HepG2 (cell line): ENCODE data around the gene HEATR1. TPM values are rescaled to one million over a fixed set of nuclear protein-coding genes. Genes with fewer than 3 reads are reported as not detected.

ENCODE experiments used
- ATAC-seq: fragments of 200-7000 bp; cut with Tn5 transposase; 3 replicates; pipeline ENCODE4 v1.9.1; 2020; ENCODE audit warnings: mild to moderate bottlenecking, moderate library complexity
- BruUV-seq: library from RNA; stranded (reverse); fragments of 400-500 nt; replicated peaks from 2 replicates; lab custom pipeline; 2021; lab: Mats Ljungman, UMichigan
- CTCF ChIA-PET: fragments of 300-600 bp; formaldehyde crosslinking; extraction: SDS; loops from one replicate; lab custom pipeline; 2021; ENCODE audit warnings: low total read pairs, inconsistent platforms, low intra/inter-chr PET ratio; lab: Yijun Ruan, JAX
- POLR2A ChIA-PET: fragments of 350-600 bp; sonication (Branson Sonifier 250); formaldehyde crosslinking; loops from one replicate; lab custom pipeline; 2020; ENCODE audit warnings: antibody characterized with exemption, inconsistent platforms; lab: Yijun Ruan, JAX
- DNase-seq: peaks from one replicate; pipeline ENCODE4 v3.0.0-alpha.2; 2015; ENCODE audit warnings: low spot score
- FAIRE-seq: peaks from 3 replicates; lab custom pipeline; 2011; peaks lifted over from hg19 to GRCh38; lab: Jason Lieb, UNC
- H2AFZ ChIP-seq: one replicate; pipeline ENCODE4 v1.6.1; 2011; ENCODE audit warnings: low read length, inconsistent platforms
- H3K27ac ChIP-seq: fragments of 300-600 bp; 3 replicates; pipeline ENCODE4 v1.8.0; 2011; ENCODE audit warnings: mixed run types, mild to moderate bottlenecking, mixed read lengths, low read length, inconsistent platforms; ENCODE audit not compliant: insufficient read depth; ENCODE audit errors: extremely low read length
- H3K27me3 ChIP-seq, 2 experiments: fragments of 200-600 bp in 1 of 2; 2 replicates in 1 of 2; 3 replicates in 1 of 2; pipeline versions ENCODE4 v1.6.0 to v1.8.0; 2011; ENCODE audit warnings: low read length in 2 of 2, mild to moderate bottlenecking in 2 of 2, moderate library complexity in 2 of 2, inconsistent platforms in 1 of 2; ENCODE audit not compliant: insufficient read depth in 2 of 2, control insufficient read depth in 1 of 2
- H3K36me3 ChIP-seq, 2 experiments: fragments of 200-600 bp in 1 of 2; replicated peaks in 1 of 2; 2 replicates in 1 of 2; 3 replicates in 1 of 2; pipeline versions ENCODE4 v1.5.1 to v1.8.0; 2011; ENCODE audit warnings: low read length in 2 of 2, inconsistent platforms in 1 of 2; ENCODE audit not compliant: insufficient read depth in 2 of 2, control insufficient read depth in 1 of 2
- H3K4me1 ChIP-seq: 2 replicates; pipeline ENCODE4 v1.5.1; 2012; ENCODE audit warnings: low read length, inconsistent platforms; ENCODE audit not compliant: insufficient read depth
- H3K4me2 ChIP-seq: 2 replicates; pipeline ENCODE4 v1.6.0; 2011; ENCODE audit warnings: low read depth, low read length, inconsistent platforms
- H3K4me3 ChIP-seq, 3 experiments: fragments of 200-600 bp in 1 of 3; sonication (generic), shearing (Covaris generic) in 1 of 3; replicated peaks in 1 of 3; 2 replicates each; pipeline ENCODE4 v1.5.1; 2011 to 2016; ENCODE audit warnings: low read length in 3 of 3, inconsistent platforms in 2 of 3, low read depth in 2 of 3, mild to moderate bottlenecking in 2 of 3, control low read depth in 1 of 3, mixed read lengths in 1 of 3; ENCODE audit not compliant: insufficient read depth in 1 of 3
- H3K79me2 ChIP-seq: one replicate; pipeline ENCODE4 v1.6.1; 2011; ENCODE audit warnings: low read length, inconsistent platforms; ENCODE audit not compliant: insufficient read depth
- H3K9ac ChIP-seq: 2 replicates; pipeline ENCODE4 v1.6.0; 2011; ENCODE audit warnings: mild to moderate bottlenecking, low read depth, low read length, inconsistent platforms; ENCODE audit not compliant: insufficient read depth
- H3K9me3 ChIP-seq: 2 replicates; pipeline ENCODE4 v1.5.1; 2012; ENCODE audit warnings: mild to moderate bottlenecking, low read length
- H4K20me1 ChIP-seq: 2 replicates; pipeline ENCODE4 v1.6.0; 2011; ENCODE audit warnings: inconsistent platforms, mild to moderate bottlenecking, low read length, moderate library complexity; ENCODE audit not compliant: insufficient read depth
- ARNT2 ChIP-seq: sonication (generic); formaldehyde crosslinking; IDR thresholded peaks from 2 replicates; pipeline ENCODE4 v1.8.0; 2022; ENCODE audit warnings: mild to moderate bottlenecking, low read depth, missing genetic modification reagents, moderate library complexity
- CBX2 ChIP-seq, 2 experiments: fragments of 200-600 bp in 1 of 2; sonication (generic); formaldehyde crosslinking in 1 of 2; IDR thresholded peaks; 2 replicates each; pipeline versions ENCODE4 v1.7.0 to v1.8.1; 2018 to 2022; ENCODE audit warnings: low read depth in 2 of 2, low read length in 1 of 2, mild to moderate bottlenecking in 1 of 2, missing genetic modification reagents in 1 of 2
- SKI ChIP-seq: fragments of 450-650 bp; IDR thresholded peaks from one replicate; pipeline ENCODE4 v1.6.1; 2018; ENCODE audit warnings: mild to moderate bottlenecking; ENCODE audit not compliant: partially characterized antibody
- TBX2 ChIP-seq: sonication (generic); formaldehyde crosslinking; IDR thresholded peaks from 2 replicates; pipeline ENCODE4 v1.5.0; 2020; ENCODE audit warnings: missing genetic modification reagents, mild to moderate bottlenecking, borderline replicate concordance
- XBP1 ChIP-seq: sonication (generic); formaldehyde crosslinking; IDR thresholded peaks from 2 replicates; pipeline ENCODE4 v1.5.0; 2020; ENCODE audit warnings: missing genetic modification reagents
- ZC3H13 ChIP-seq: sonication (generic); formaldehyde crosslinking; IDR thresholded peaks from 2 replicates; pipeline ENCODE4 v1.8.1; 2023; ENCODE audit warnings: mild to moderate bottlenecking, missing genetic modification reagents, moderate library complexity
- ZNF547 ChIP-seq: sonication (generic); formaldehyde crosslinking; IDR thresholded peaks from 2 replicates; pipeline ENCODE4 v1.5.1; 2020; ENCODE audit warnings: mild to moderate bottlenecking, missing genetic modification reagents
- ZNF562 ChIP-seq: sonication (generic); formaldehyde crosslinking; IDR thresholded peaks from 2 replicates; pipeline ENCODE4 v1.8.0; 2022; ENCODE audit warnings: missing genetic modification reagents, borderline replicate concordance
- ZNF597 ChIP-seq: sonication (generic); formaldehyde crosslinking; IDR thresholded peaks from 2 replicates; pipeline ENCODE4 v1.5.0; 2020; ENCODE audit warnings: missing genetic modification reagents
- ZNF792 ChIP-seq: IDR thresholded peaks from 2 replicates; pipeline ENCODE4 v1.6.1; 2016
- ZNF839 ChIP-seq: sonication (generic); formaldehyde crosslinking; IDR thresholded peaks from 2 replicates; pipeline ENCODE4 v1.4.0; 2020; ENCODE audit warnings: missing genetic modification reagents, mild to moderate bottlenecking, borderline replicate concordance
- ZXDC ChIP-seq: sonication (generic); formaldehyde crosslinking; IDR thresholded peaks from 2 replicates; pipeline ENCODE4 v1.5.0; 2020; ENCODE audit warnings: mild to moderate bottlenecking, missing genetic modification reagents
- WGBS: methylation state at CpG from one replicate; pipeline ENCODE4 v1.1.6; 2017; ENCODE audit warnings: low lambda C conversion rate; 5-methylcytosine and 5-hydroxymethylcytosine counted together
- in situ Hi-C: cut with HindIII; loops from 2 replicates; pipeline ENCODE4 v1.10.0; 2017; ENCODE audit warnings: low pct_unique_long_range_greater_than_20kb; ENCODE audit not compliant: extremely low pct_ligation_motif_present
- intact Hi-C: fragments of 100-400 bp; cut with micrococcal nuclease; formaldehyde crosslinking; loops from one replicate; pipeline ENCODE4 v1.10.0; 2022; ENCODE audit not compliant: unreplicated experiment
- polyA plus RNA-seq, 8 experiments: library from polyadenylated mRNA; depleted of rRNA in 3 of 8; stranded (reverse) in 7 of 8; unstranded in 1 of 8; fragments of >200 nt; fragmentation: Illumina TruSeq in 4 of 8; extraction: Trizol in 4 of 8; gene quantifications; 2 replicates each; pipeline versions ENCODE4 v1.2.1 to v1.2.3, GENCODE V29; 2011 to 2016; ENCODE audit warnings: low read depth in 4 of 8, missing spikeins in 1 of 8, mixed read lengths in 1 of 8; ENCODE audit not compliant: insufficient read depth in 1 of 8
- total RNA-seq, 5 experiments: library from RNA; depleted of rRNA; stranded (reverse); fragments of >200 nt; fragmentation: Illumina TruSeq; extraction: Trizol; gene quantifications; 2 replicates each; pipeline ENCODE4 v1.2.3, GENCODE V29; 2016; ENCODE audit warnings: low read depth in 1 of 5
- TF ChIP-seq, protein P1 (sequence below): IDR thresholded peaks from 2 replicates; pipeline ENCODE4 v1.6.1; 2016; ENCODE audit warnings: low read depth
- TF ChIP-seq, protein P2 (sequence below): sonication (generic); formaldehyde crosslinking; IDR thresholded peaks from 2 replicates; pipeline ENCODE4 v1.8.0; 2023; ENCODE audit warnings: mild to moderate bottlenecking, missing genetic modification reagents
- TF ChIP-seq, protein P3 (sequence below): sonication (generic); formaldehyde crosslinking; IDR thresholded peaks from 2 replicates; pipeline ENCODE4 v1.4.0; 2020; ENCODE audit warnings: missing genetic modification reagents

HEATR1 gene
- total and polyA plus RNA-seq, 2 of the 13 experiments (the other 11 are each of a cell fraction or from before 2014, with no cell fraction given) = 10.2 to 45.8 TPM

- CTCF ChIA-PET = no interaction called here
- ATAC-seq = peak; percentile 84
- WGBS = under 1% methylated on average over 13 of the region's 26 CpGs
- POLR2A ChIA-PET = interaction anchor here (0.6 to 2.4 kb wide), 7 partner anchors 8 to 1195 kb away, joined by 3 to 26 read pairs (median 7); partner anchors contain the start of gene ARID4B
- Histone ChIP-seq H3K4me1 (peaks cover 73% of the 10 kb centered on the region), H2AFZ (no peak overlapping the region), H4K20me1 (no peaks in the 10 kb centered on the region), H3K36me3 (peaks cover 4 to 16% of the 10 kb centered on the region in 2 experiments; a peak in 4 of 5 replicates), H3K27me3 (no peaks in the 10 kb centered on the region; a peak in 1 of 5 replicates), H3K4me2 (peak overlapping the region; percentile 88), H3K4me3 (peak overlapping the region; percentile 74 to 95 (median 80)), H3K79me2 (peaks cover 38% of the 10 kb centered on the region), H3K9me3 (no peaks in the 10 kb centered on the region), H3K9ac (peak overlapping the region; percentile 82), H3K27ac (peak overlapping the region; percentile 93)
- no peak for FAIRE-seq
- DNase-seq = peak; percentile 54
- intact Hi-C loops = loop anchor here (2.0 to 5.0 kb wide), 2 partner anchors 32 to 126 kb away; no protein-coding TSS in a partner anchor
- no TSS peak for BruUV-seq
- in situ Hi-C loops = no loop called here
- TF ChIP-seq ZNF839 (CRISPR knock-in tag) (no peak), ZNF597 (CRISPR knock-in tag) (no peak), SKI (peak; percentile 12), ZNF547 (0 out of 2 replicates have a peak, but pooled peaks have one; percentile 7), ZXDC (CRISPR knock-in tag) (no peak), CBX2 (IDR thresholded peaks at IDR 0.05; ENCODE audit: low read depth, low read length) (no peak), CBX2 (CRISPR knock-in tag; IDR thresholded peaks at IDR 0.05; ENCODE audit: low read depth) (no peak; the same call in 1 of the 2 replicates), XBP1 (CRISPR knock-in tag) (no peak), ZNF792 (CRISPR knock-in tag) (no peak), TBX2 (CRISPR knock-in tag) (no peak), ZC3H13 (CRISPR knock-in tag) (no peak; the same call in 1 of the 2 replicates), ZNF562 (CRISPR knock-in tag) (no peak), ARNT2 (CRISPR knock-in tag) (0 out of 2 replicates have a peak, but pooled peaks have one; percentile 5)
- TF ChIP-seq, protein P1, sequence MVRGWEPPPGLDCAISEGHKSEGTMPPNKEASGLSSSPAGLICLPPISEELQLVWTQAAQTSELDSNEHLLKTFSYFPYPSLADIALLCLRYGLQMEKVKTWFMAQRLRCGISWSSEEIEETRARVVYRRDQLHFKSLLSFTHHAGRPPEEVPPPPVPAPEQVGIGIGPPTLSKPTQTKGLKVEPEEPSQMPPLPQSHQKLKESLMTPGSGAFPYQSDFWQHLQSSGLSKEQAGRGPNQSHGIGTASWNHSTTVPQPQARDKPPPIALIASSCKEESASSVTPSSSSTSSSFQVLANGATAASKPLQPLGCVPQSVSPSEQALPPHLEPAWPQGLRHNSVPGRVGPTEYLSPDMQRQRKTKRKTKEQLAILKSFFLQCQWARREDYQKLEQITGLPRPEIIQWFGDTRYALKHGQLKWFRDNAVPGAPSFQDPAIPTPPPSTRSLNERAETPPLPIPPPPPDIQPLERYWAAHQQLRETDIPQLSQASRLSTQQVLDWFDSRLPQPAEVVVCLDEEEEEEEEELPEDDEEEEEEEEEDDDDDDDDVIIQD = no peak
- TF ChIP-seq, protein P2, sequence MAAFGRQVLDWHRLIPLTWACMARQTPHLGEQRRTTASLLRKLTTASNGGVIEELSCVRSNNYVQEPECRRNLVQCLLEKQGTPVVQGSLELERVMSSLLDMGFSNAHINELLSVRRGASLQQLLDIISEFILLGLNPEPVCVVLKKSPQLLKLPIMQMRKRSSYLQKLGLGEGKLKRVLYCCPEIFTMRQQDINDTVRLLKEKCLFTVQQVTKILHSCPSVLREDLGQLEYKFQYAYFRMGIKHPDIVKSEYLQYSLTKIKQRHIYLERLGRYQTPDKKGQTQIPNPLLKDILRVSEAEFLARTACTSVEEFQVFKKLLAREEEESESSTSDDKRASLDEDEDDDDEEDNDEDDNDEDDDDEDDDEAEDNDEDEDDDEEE (CRISPR knock-in tag) = no peak
- TF ChIP-seq, protein P3, sequence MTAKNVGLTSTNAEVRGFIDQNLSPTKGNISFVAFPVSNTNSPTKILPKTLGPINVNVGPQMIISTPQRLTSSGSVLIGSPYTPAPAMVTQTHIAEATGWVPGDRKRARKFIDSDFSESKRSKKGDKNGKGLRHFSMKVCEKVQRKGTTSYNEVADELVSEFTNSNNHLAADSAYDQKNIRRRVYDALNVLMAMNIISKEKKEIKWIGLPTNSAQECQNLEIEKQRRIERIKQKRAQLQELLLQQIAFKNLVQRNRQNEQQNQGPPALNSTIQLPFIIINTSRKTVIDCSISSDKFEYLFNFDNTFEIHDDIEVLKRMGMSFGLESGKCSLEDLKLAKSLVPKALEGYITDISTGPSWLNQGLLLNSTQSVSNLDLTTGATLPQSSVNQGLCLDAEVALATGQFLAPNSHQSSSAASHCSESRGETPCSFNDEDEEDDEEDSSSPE = no peak
Observed at GRCh38 chr1:236522937-236523703, 81.2 kb downstream of the HEATR1 start.
